HEK293 (cell line): ENCODE measurements around the gene MBP.

Experiments
- CTCF ChIA-PET: fragments of 350-600 bp; formaldehyde crosslinking; extraction: SDS; loops from one replicate; lab custom pipeline; 2021; ENCODE audit warnings: antibody characterized with exemption; lab: Yijun Ruan, JAX
- POLR2A ChIA-PET: fragments of 300-600 bp; formaldehyde crosslinking; extraction: SDS; loops from one replicate; lab custom pipeline; 2020; ENCODE audit warnings: antibody characterized with exemption, inconsistent platforms; lab: Yijun Ruan, JAX
- H3K27ac ChIP-seq: fragments of 200-500 bp; sonication (Bioruptor generic); 2 replicates; pipeline ENCODE4 v1.5.1; 2014; ENCODE audit warnings: low read depth, low read length, control low read depth, inconsistent platforms; ENCODE audit errors: extremely low read depth
- H3K36me3 ChIP-seq, 2 experiments: fragments of 200-500 bp in 1 of 2; sonication (Bioruptor generic) in 1 of 2; 1 replicate in 1 of 2; 2 replicates in 1 of 2; pipeline ENCODE4 v1.5.1; 2014 to 2017; ENCODE audit warnings: inconsistent platforms in 2 of 2, low read length in 2 of 2; ENCODE audit not compliant: control insufficient read depth in 2 of 2, insufficient read depth in 1 of 2
- H3K4me1 ChIP-seq: fragments of 200-500 bp; sonication (Bioruptor generic); 2 replicates; pipeline ENCODE4 v1.5.1; 2014; ENCODE audit warnings: mild to moderate bottlenecking, low read length, inconsistent platforms; ENCODE audit not compliant: control insufficient read depth, insufficient read depth
- H3K4me3 ChIP-seq: 2 replicates; pipeline ENCODE4 v1.5.1; 2011; ENCODE audit warnings: low read depth, mild to moderate bottlenecking, control low read depth, low read length, moderate library complexity
- H3K9me3 ChIP-seq: fragments of 200-500 bp; sonication (Bioruptor generic); 2 replicates; pipeline ENCODE4 v1.5.1; 2014; ENCODE audit warnings: low read depth, low read length, inconsistent platforms; ENCODE audit not compliant: control insufficient read depth, insufficient read depth
- FEZF1 ChIP-seq: fragments of 450-650 bp; formaldehyde crosslinking; IDR thresholded peaks from 2 replicates; pipeline ENCODE4 v1.5.1; 2016; ENCODE audit warnings: missing biosample characterization, missing genetic modification characterization
- MZF1 ChIP-seq: fragments of 450-650 bp; formaldehyde crosslinking; IDR thresholded peaks from 2 replicates; pipeline ENCODE4 v1.5.1; 2017; ENCODE audit warnings: missing biosample characterization, missing genetic modification characterization, borderline replicate concordance
- SALL2 ChIP-seq: fragments of 450-650 bp; formaldehyde crosslinking; IDR thresholded peaks from 2 replicates; pipeline ENCODE4 v1.5.0; 2017; ENCODE audit warnings: missing biosample characterization, mild to moderate bottlenecking, missing genetic modification characterization, borderline replicate concordance
- SP7 ChIP-seq: fragments of 450-650 bp; formaldehyde crosslinking; IDR thresholded peaks from 2 replicates; pipeline ENCODE4 v1.5.1; 2016; ENCODE audit warnings: missing biosample characterization, missing genetic modification characterization
- WT1 ChIP-seq: fragments of 450-650 bp; formaldehyde crosslinking; IDR thresholded peaks from 2 replicates; pipeline ENCODE4 v1.5.1; 2016; ENCODE audit warnings: missing biosample characterization, missing genetic modification characterization
- ZBTB49 ChIP-seq: fragments of 450-650 bp; formaldehyde crosslinking; IDR thresholded peaks from 2 replicates; pipeline ENCODE4 v1.5.1; 2016; ENCODE audit warnings: missing biosample characterization, missing genetic modification characterization, low read depth
- ZBTB8A ChIP-seq: fragments of 450-650 bp; formaldehyde crosslinking; IDR thresholded peaks from 2 replicates; pipeline ENCODE4 v1.5.1; 2016; ENCODE audit warnings: missing biosample characterization, missing genetic modification characterization
- ZIC2 ChIP-seq: fragments of 450-650 bp; formaldehyde crosslinking; IDR thresholded peaks from 2 replicates; pipeline ENCODE4 v1.5.1; 2016; ENCODE audit warnings: missing biosample characterization, missing genetic modification characterization
- ZNF146 ChIP-seq: fragments of 450-650 bp; formaldehyde crosslinking; IDR thresholded peaks from 2 replicates; pipeline ENCODE4 v1.5.1; 2016; ENCODE audit warnings: missing biosample characterization, missing genetic modification characterization
- ZNF157 ChIP-seq: fragments of 450-650 bp; formaldehyde crosslinking; IDR thresholded peaks from 2 replicates; pipeline ENCODE4 v1.5.1; 2016; ENCODE audit warnings: missing biosample characterization, missing genetic modification characterization
- ZNF169 ChIP-seq: fragments of 450-650 bp; formaldehyde crosslinking; IDR thresholded peaks from 2 replicates; pipeline ENCODE4 v1.5.1; 2016; ENCODE audit warnings: missing biosample characterization, missing genetic modification characterization
- ZNF221 ChIP-seq: fragments of 450-650 bp; formaldehyde crosslinking; IDR thresholded peaks from 2 replicates; pipeline ENCODE4 v1.5.1; 2017; ENCODE audit warnings: missing biosample characterization, missing genetic modification characterization, borderline replicate concordance
- ZNF274 ChIP-seq, 2 experiments: fragments of 200-500 bp in 1 of 2; fragments of 450-650 bp in 1 of 2; sonication (Bioruptor generic) in 1 of 2; formaldehyde crosslinking in 1 of 2; IDR thresholded peaks; 2 replicates each; pipeline versions ENCODE4 v1.5.1 to v1.6.1; 2014 to 2016; ENCODE audit warnings: borderline replicate concordance in 1 of 2, inconsistent platforms in 1 of 2, low read length in 1 of 2, missing biosample characterization in 1 of 2, missing genetic modification characterization in 1 of 2
- ZNF366 ChIP-seq: fragments of 450-650 bp; formaldehyde crosslinking; conservative IDR thresholded peaks from 2 replicates; pipeline ENCODE4 v1.5.1; 2016; ENCODE audit warnings: missing biosample characterization, missing genetic modification characterization
- ZNF404 ChIP-seq: fragments of 450-650 bp; formaldehyde crosslinking; IDR thresholded peaks from 2 replicates; pipeline ENCODE4 v1.5.1; 2017; ENCODE audit warnings: missing biosample characterization, missing genetic modification characterization
- ZNF501 ChIP-seq: fragments of 450-650 bp; formaldehyde crosslinking; IDR thresholded peaks from 2 replicates; pipeline ENCODE4 v1.5.1; 2016; ENCODE audit warnings: missing biosample characterization, missing genetic modification characterization
- ZNF600 ChIP-seq: fragments of 450-650 bp; formaldehyde crosslinking; IDR thresholded peaks from 2 replicates; pipeline ENCODE4 v1.5.1; 2016; ENCODE audit warnings: missing biosample characterization, missing genetic modification characterization
- ZNF660 ChIP-seq: fragments of 450-650 bp; IDR thresholded peaks from 2 replicates; pipeline ENCODE4 v1.5.1; 2018; ENCODE audit warnings: missing biosample characterization, mild to moderate bottlenecking, missing genetic modification characterization
- ZNF792 ChIP-seq: fragments of 450-650 bp; formaldehyde crosslinking; IDR thresholded peaks from 2 replicates; pipeline ENCODE4 v1.5.1; 2016; ENCODE audit warnings: missing biosample characterization, missing genetic modification characterization
- ZNF830 ChIP-seq: fragments of 450-650 bp; IDR thresholded peaks from 2 replicates; pipeline ENCODE4 v1.5.0; 2018; ENCODE audit warnings: missing biosample characterization, missing genetic modification characterization, low read depth, mild to moderate bottlenecking, moderate library complexity
- ZXDB ChIP-seq: fragments of 450-650 bp; formaldehyde crosslinking; IDR thresholded peaks from 2 replicates; pipeline ENCODE4 v1.5.1; 2016; ENCODE audit warnings: missing biosample characterization, missing genetic modification characterization
- TF ChIP-seq, protein P1 (sequence below): fragments of 450-650 bp; formaldehyde crosslinking; IDR thresholded peaks from 2 replicates; pipeline ENCODE4 v1.5.1; 2016; ENCODE audit warnings: missing biosample characterization, missing genetic modification characterization
- TF ChIP-seq, protein P2 (sequence below): fragments of 450-650 bp; formaldehyde crosslinking; IDR thresholded peaks from 2 replicates; pipeline ENCODE4 v1.5.1; 2017; ENCODE audit warnings: missing biosample characterization, missing genetic modification characterization

MBP gene

DNA sequence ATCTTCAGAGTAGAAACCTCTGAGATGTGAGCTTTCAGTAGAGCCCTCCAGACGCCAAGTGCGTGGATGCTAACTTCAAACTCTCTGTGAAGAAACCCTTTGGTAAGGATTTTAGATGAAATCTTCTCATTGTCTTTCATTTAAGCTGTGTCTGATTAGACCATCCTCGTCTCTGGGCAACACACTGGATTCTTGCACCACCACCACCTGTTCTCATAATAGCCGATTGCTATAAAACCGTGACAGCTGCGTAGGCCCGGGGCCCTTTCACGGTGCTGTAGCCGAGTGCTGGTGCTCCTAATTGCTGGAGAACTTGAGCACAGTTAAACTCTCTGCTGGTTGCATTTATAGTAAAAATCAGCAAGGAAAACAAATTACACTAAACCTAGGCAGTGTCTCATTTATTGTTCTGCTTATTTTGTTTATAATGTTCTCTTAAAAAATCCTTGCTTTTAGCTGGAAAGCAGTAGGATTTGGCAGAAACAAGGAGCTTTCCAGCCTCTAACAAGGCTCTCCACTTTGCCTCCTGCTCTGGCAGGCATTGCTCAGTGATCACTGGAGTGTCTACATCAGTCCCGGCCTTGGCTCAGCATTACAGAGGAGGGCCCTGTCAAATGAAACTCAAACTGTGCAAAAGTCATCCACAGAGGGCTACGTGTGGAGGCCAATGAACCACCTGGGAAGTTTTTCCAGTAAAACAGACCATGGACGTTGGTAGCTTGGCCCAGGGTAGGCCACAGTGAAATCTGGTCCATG, 40.9 kb upstream of the MBP start (continued):
- TF ChIP-seq ZNF157 (tag by site-specific recombination) = no peak
- TF ChIP-seq, protein P1, sequence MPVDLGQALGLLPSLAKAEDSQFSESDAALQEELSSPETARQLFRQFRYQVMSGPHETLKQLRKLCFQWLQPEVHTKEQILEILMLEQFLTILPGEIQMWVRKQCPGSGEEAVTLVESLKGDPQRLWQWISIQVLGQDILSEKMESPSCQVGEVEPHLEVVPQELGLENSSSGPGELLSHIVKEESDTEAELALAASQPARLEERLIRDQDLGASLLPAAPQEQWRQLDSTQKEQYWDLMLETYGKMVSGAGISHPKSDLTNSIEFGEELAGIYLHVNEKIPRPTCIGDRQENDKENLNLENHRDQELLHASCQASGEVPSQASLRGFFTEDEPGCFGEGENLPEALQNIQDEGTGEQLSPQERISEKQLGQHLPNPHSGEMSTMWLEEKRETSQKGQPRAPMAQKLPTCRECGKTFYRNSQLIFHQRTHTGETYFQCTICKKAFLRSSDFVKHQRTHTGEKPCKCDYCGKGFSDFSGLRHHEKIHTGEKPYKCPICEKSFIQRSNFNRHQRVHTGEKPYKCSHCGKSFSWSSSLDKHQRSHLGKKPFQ (tag by site-specific recombination) = no peak
- TF ChIP-seq ZNF501 (tag by site-specific recombination) = no peak
- no peak for TF ChIP-seq ZNF600 (tag by site-specific recombination)
- TF ChIP-seq ZNF830 = no peak
- no peak for TF ChIP-seq MZF1 (tag by site-specific recombination)
- no peak for TF ChIP-seq ZNF366 (tag by site-specific recombination)

DNA sequence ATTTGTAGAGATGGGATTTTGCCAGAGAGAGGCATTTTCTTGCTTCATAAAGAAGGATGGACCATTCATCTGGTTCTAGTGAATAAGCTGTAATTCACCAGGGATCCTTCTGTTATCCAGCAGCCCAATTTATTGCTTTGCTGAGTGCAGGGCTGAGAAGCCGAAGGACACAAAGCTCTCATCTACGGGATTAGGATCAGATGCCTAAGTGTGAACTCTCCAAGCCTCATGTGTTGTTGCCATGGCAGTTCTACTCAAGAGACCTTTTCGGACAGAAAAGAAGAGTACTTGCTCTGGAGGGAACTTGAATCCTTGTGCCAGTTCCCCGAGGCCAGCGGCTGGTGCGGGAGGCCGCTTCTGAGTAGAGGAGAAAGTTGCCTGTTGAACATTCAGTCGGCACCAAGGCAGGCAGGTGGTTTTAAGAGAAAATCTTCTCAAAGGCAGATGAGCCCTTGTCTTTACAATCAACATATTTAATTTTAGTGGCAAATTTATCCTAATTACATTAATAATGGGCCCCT, 38.4 kb upstream of the MBP start:
- ChIA-PET POLR2A (no interaction called here), CTCF (no interaction called here)
- Histone ChIP-seq H3K4me3 (no peak overlapping the region), H3K4me1 (no peaks in the 10 kb centered on the region), H3K27ac (no peak overlapping the region)
- TF ChIP-seq SALL2 (tag by site-specific recombination) = no peak
- TF ChIP-seq ZNF660 = no peak
- no peak for TF ChIP-seq ZBTB49 (tag by site-specific recombination)
- no peak for TF ChIP-seq ZNF404 (tag by site-specific recombination)
- no peak for TF ChIP-seq ZBTB8A
- no peak for TF ChIP-seq ZNF600 (tag by site-specific recombination)
- TF ChIP-seq ZNF221 = no peak
- TF ChIP-seq ZNF274 (IDR thresholded peaks at IDR 0.05; ENCODE audit: low read length) = no peak
- TF ChIP-seq ZNF274 (tag by site-specific recombination; IDR thresholded peaks at IDR 0.05; ENCODE audit: borderline replicate concordance) = no peak
- TF ChIP-seq ZIC2 (tag by site-specific recombination) = no peak
- TF ChIP-seq SP7 (tag by site-specific recombination) = no peak
- TF ChIP-seq ZNF792 (tag by site-specific recombination) = no peak
- TF ChIP-seq FEZF1 = no peak
- TF ChIP-seq WT1 = no peak
- no peak for TF ChIP-seq ZXDB (tag by site-specific recombination)
- TF ChIP-seq ZNF146 = no peak
- TF ChIP-seq ZNF169 (tag by site-specific recombination) = no peak
- TF ChIP-seq, protein P2, sequence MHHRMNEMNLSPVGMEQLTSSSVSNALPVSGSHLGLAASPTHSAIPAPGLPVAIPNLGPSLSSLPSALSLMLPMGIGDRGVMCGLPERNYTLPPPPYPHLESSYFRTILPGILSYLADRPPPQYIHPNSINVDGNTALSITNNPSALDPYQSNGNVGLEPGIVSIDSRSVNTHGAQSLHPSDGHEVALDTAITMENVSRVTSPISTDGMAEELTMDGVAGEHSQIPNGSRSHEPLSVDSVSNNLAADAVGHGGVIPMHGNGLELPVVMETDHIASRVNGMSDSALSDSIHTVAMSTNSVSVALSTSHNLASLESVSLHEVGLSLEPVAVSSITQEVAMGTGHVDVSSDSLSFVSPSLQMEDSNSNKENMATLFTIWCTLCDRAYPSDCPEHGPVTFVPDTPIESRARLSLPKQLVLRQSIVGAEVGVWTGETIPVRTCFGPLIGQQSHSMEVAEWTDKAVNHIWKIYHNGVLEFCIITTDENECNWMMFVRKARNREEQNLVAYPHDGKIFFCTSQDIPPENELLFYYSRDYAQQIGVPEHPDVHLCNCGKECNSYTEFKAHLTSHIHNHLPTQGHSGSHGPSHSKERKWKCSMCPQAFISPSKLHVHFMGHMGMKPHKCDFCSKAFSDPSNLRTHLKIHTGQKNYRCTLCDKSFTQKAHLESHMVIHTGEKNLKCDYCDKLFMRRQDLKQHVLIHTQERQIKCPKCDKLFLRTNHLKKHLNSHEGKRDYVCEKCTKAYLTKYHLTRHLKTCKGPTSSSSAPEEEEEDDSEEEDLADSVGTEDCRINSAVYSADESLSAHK (tag by site-specific recombination) = no peak
- TF ChIP-seq, all 188 proteins: peak for 0
- Histone ChIP-seq H3K9me3 (no peaks in the 10 kb centered on the region), H3K36me3 (no peaks in the 10 kb centered on the region)
